ENCODE data around the gene ACTR2.
"Not testable (repeated sequence)": the region's sequence is repeated elsewhere in the genome, so short reads cannot be mapped to it uniquely, and the experiment has no call there.

Gene ACTR2

DNA sequence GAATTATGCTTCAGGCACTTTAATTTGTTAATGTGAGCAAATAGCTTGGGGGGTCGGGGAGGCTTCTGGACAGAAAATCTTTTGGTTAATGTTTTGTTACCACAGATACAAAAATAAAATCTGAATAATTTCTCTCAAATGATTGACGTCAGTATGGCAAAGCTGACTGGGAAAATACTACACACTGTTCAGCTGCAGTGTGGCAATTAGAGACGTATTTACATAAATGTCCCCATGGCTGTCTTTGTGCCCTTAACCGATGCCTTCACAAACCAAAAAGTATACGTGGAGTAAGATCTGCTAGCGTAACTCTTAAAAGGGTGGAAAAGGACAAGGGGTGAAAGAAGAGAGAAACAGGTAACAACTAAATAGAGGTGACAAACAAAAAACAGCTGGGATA, 83.4 kb downstream of the ACTR2 start:
- DNase-seq: no peak
- Mint-ChIP-seq H3K4me3 (no peak overlapping the region), H3K27me3 (no peaks in the 10 kb centered on the region), H3K4me1 (peaks cover 8% of the 10 kb centered on the region), H3K27ac (no peak overlapping the region), H3K9me3 (no peaks in the 10 kb centered on the region)
- no peak for ATAC-seq

DNA sequence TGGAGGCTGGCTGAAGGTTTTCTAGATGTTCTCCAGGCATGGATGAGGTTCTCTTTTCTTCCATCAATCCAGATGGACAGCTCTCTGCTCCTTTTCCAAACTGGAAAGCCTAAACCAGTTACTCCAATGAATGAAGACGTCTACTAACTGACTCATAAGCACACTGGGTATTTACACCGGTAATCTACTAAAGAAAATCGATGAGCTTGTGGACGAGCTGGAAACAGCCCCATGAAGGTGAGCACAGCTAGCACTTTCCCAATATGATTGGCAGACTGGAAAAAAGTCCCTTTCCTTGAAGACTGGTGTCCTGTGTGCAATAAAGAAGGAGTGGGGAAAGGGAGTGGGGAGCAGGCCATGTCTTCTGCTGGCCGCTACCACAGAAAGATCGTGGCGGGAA, 84.0 kb downstream of the ACTR2 start:
- no peak for DNase-seq
- Mint-ChIP-seq H3K4me3 (no peak overlapping the region), H3K27me3 (no peaks in the 10 kb centered on the region), H3K9me3 (no peaks in the 10 kb centered on the region), H3K27ac (no peak overlapping the region), H3K4me1 (peaks cover 8% of the 10 kb centered on the region)
- no peak for ATAC-seq

GRCh38 chr2:65313126-65313953, 85.7 kb downstream of the ACTR2 start:
- Mint-ChIP-seq H3K9me3 (no peaks in the 10 kb centered on the region), H3K4me3 (no peak overlapping the region), H3K4me1 (peaks cover 8% of the 10 kb centered on the region), H3K27ac (no peak overlapping the region), H3K27me3 (no peaks in the 10 kb centered on the region)
- DNase-seq: no peak
- ATAC-seq: no peak

GRCh38 chr2:65313954-65314256, 86.3 kb downstream of the ACTR2 start:
- H3K27ac Mint-ChIP-seq: peak overlapping the region in 1 of 2 donors; percentile 59
- no peak overlapping the region for H3K4me3 Mint-ChIP-seq
- H3K4me1 Mint-ChIP-seq: peaks cover 8% of the 10 kb centered on the region
- no peaks in the 10 kb centered on the region for H3K27me3 Mint-ChIP-seq
- ATAC-seq (no peak), DNase-seq (no peak)
- H3K9me3 Mint-ChIP-seq: no peaks in the 10 kb centered on the region

- no peak overlapping the region for H3K27ac Mint-ChIP-seq
- ATAC-seq: no peak
- H3K27me3 Mint-ChIP-seq: no peaks in the 10 kb centered on the region
- no peak for DNase-seq
- no peak overlapping the region for H3K4me3 Mint-ChIP-seq
- peaks cover 13% of the 10 kb centered on the region for H3K4me1 Mint-ChIP-seq
- no peaks in the 10 kb centered on the region for H3K9me3 Mint-ChIP-seq
These were observed 87.3 kb downstream of the ACTR2 start for GRCh38 chr2:65314801-65315441.

DNA sequence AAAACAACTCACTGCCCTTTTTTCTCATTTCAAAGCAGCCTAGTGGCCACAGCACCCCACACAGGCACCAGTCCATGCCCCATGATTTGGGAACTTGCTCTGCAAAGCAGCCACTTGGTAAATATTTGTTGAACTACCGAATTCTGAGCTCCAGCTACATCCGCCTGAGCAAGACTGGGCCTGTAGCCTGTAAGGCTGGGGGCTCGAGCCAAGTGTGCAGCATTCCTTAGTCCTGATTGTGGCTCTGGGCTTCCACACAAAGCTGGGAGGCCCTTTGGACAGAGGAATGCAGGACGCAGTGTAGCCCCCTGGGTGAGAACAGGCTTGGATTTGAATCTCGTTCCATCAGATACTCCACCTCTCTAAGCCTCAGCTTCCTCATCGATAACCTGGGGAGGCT, 88.4 kb downstream of the ACTR2 start:
- ATAC-seq: no peak
- no peak for DNase-seq
- no peaks in the 10 kb centered on the region for H3K9me3 Mint-ChIP-seq
- no peaks in the 10 kb centered on the region for H3K27me3 Mint-ChIP-seq
- no peak overlapping the region for H3K27ac Mint-ChIP-seq
- H3K4me1 Mint-ChIP-seq: peaks cover 23% of the 10 kb centered on the region
- no peak overlapping the region for H3K4me3 Mint-ChIP-seq

- not testable (repeated sequence) for ATAC-seq, H3K9me3 Mint-ChIP-seq, H3K27me3 Mint-ChIP-seq, H3K4me3 Mint-ChIP-seq, H3K27ac Mint-ChIP-seq, DNase-seq
- H3K4me1 Mint-ChIP-seq: peaks cover 23% of the 10 kb centered on the region
These were observed 89.7 kb downstream of the ACTR2 start for GRCh38 chr2:65317351-65317750.

DNA sequence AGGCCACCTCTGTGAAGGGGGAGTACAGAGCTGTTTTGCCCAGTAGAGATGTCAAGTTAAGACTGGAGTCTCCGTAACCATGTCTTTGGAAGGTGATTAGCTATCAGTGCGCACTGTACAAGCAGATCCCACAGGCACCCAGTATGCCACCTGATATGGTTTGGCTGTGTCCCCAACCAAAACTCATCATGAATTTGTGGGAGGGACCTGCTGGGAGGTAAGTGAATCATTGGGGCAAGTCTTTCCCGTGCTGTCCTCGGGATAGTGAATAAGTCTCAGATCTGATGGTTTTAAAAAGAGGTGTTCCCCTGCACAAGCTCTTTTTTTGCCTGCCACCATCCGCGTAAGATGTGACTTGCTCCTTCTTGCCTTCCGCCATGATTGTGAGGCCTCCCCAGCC, 90.2 kb downstream of the ACTR2 start:
- DNase-seq: no peak
- Mint-ChIP-seq H3K9me3 (no peaks in the 10 kb centered on the region), H3K27me3 (no peaks in the 10 kb centered on the region), H3K4me1 (peaks cover 20% of the 10 kb centered on the region), H3K27ac (no peak overlapping the region), H3K4me3 (no peak overlapping the region)
- no peak for ATAC-seq

DNA sequence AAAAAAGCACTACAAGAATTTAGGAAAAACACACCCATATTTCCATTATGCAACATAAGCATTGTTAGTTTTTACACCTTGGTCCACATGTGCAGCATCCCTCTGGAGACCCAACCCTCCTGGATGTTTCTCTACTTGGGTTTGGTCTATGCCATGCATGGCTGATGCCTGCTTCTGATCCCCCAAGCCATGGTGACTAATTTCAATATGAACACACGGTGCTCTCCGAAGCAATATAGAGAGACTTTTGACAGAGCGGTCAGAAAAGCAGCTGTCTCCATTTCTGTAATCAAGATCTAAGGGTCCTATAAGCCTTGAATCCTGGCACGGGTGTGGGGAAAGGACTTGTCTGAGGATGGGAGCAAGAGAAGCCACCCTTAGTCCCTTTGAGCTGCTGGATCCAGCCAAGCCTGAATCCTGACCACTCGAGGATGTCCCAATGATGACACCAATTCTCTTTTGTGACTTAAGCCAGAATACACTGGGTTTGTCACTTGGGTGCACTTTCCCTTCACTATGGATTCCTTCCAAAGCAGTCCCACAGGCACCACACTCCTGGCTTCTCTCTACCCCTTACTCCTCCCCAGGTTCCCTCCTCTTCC, 91.5 kb downstream of the ACTR2 start:
- DNase-seq: no peak
- H3K27ac Mint-ChIP-seq: no peak overlapping the region

GRCh38 chr2:65319674-65320041, 92.0 kb downstream of the ACTR2 start:
- Mint-ChIP-seq H3K9me3 (no peaks in the 10 kb centered on the region), H3K27me3 (no peaks in the 10 kb centered on the region), H3K4me1 (peaks cover 14% of the 10 kb centered on the region), H3K4me3 (no peak overlapping the region), H3K27ac (no peak overlapping the region)
- peak; percentile 16 for ATAC-seq
- no peak for DNase-seq

More for the DNA sequence above, 91.5 kb downstream of the ACTR2 start:
- Mint-ChIP-seq H3K4me3 (no peak overlapping the region), H3K4me1 (peaks cover 14% of the 10 kb centered on the region), H3K9me3 (no peaks in the 10 kb centered on the region), H3K27me3 (no peaks in the 10 kb centered on the region)
- ATAC-seq: no peak

DNA sequence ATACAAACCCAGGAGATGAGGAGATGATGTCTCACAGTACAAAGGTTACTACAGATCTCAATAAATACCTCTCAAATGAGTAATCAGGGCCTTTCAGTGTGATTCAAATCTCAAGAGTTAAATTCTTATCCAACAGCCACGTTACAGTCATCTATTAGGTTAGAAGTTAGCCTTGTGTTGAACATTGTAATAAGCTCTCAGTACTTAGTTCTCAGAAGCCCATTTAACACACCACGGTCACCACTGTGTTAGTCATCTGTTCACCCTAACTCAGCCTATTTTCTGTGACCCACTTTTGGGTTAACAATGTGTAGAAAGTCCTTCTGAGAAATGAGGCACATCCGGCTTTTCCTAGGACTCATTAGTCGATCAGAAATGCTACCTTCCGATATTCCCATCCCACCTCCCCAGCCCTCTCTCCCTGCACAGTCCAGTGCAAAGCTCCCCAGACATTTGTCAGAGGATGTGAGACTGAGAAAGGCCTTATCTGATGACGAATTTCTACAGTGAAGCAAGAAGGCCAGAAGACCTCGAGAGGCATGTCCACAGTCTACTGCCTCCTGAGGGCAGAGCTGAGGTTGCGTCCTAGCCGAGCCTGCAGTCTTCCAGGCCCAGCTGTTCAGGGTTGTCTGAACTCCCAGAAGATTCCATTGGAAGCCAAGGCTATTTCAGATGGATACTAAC, 92.6 kb downstream of the ACTR2 start:
- ATAC-seq (peak; percentile 96), DNase-seq (peak in 1 of 2 donors; percentile 30)
- no peak overlapping the region for H3K27ac Mint-ChIP-seq
- no peaks in the 10 kb centered on the region for H3K9me3 Mint-ChIP-seq
- H3K4me1 Mint-ChIP-seq: peaks cover 14% of the 10 kb centered on the region
- no peaks in the 10 kb centered on the region for H3K27me3 Mint-ChIP-seq
- H3K4me3 Mint-ChIP-seq: no peak overlapping the region
